Panc1 (cell line): ENCODE results near the gene DRC3. TPM values are rescaled to one million over a fixed set of nuclear protein-coding genes. Genes with fewer than 3 reads are reported as not detected.

Experiments used
- ATAC-seq: fragments of 200-7000 bp; cut with Tn5 transposase; 2 replicates; pipeline ENCODE4 v1.9.1; 2020; ENCODE audit warnings: mild to moderate bottlenecking, moderate library complexity
- BruUV-seq: library from RNA; stranded (reverse); fragments of 400-500 nt; replicated peaks from 2 replicates; lab custom pipeline; 2021; lab: Mats Ljungman, UMichigan
- CTCF ChIA-PET: fragments of 300-600 bp; sonication (Branson Sonifier 250); formaldehyde crosslinking; loops from one replicate; lab custom pipeline; 2022; ENCODE audit warnings: antibody characterized with exemption; lab: Charles Lee
- POLR2A ChIA-PET: fragments of 300-600 bp; sonication (Branson Sonifier 250); formaldehyde crosslinking; loops from one replicate; lab custom pipeline; 2022; ENCODE audit warnings: antibody characterized with exemption; lab: Charles Lee
- DNase-seq: peaks from one replicate; pipeline ENCODE4 v3.0.0-alpha.2; 2010; ENCODE audit warnings: low read depth, low spot score
- H3K27ac ChIP-seq: 2 replicates; pipeline ENCODE4 v1.5.1; 2011; ENCODE audit warnings: mild to moderate bottlenecking, low read length, inconsistent platforms
- H3K27me3 ChIP-seq: fragments of 200-500 bp; sonication (Bioruptor generic); 2 replicates; pipeline ENCODE4 v1.6.0; 2014; ENCODE audit warnings: low read length, inconsistent platforms; ENCODE audit not compliant: control insufficient read depth, insufficient read depth
- H3K36me3 ChIP-seq: fragments of 200-500 bp; sonication (Bioruptor generic); 2 replicates; pipeline ENCODE4 v1.5.1; 2014; ENCODE audit warnings: inconsistent platforms, mild to moderate bottlenecking, low read length, moderate library complexity; ENCODE audit not compliant: control insufficient read depth, insufficient read depth
- H3K4me1 ChIP-seq: 2 replicates; pipeline ENCODE4 v1.5.1; 2011; ENCODE audit warnings: inconsistent platforms, mild to moderate bottlenecking, low read length, moderate library complexity; ENCODE audit not compliant: control insufficient read depth, insufficient read depth
- H3K4me3 ChIP-seq, 2 experiments: 2 replicates each; pipeline ENCODE4 v1.5.1; 2011 to 2012; ENCODE audit warnings: low read depth in 2 of 2, low read length in 2 of 2, mild to moderate bottlenecking in 2 of 2, inconsistent platforms in 1 of 2, moderate library complexity in 1 of 2
- H3K9me3 ChIP-seq: fragments of 200-500 bp; sonication (Bioruptor generic); 2 replicates; pipeline ENCODE4 v1.5.1; 2014; ENCODE audit warnings: low read depth, mild to moderate bottlenecking, inconsistent platforms, low read length, moderate library complexity; ENCODE audit not compliant: control insufficient read depth, insufficient read depth
- CTCF ChIP-seq: fragments of 450-650 bp; IDR thresholded peaks from 2 replicates; pipeline ENCODE4 v1.5.1; 2017; ENCODE audit warnings: mild to moderate bottlenecking
- POLR2AphosphoS5 ChIP-seq: IDR thresholded peaks from 2 replicates; pipeline ENCODE4 v1.6.1; 2012; ENCODE audit warnings: mild to moderate bottlenecking, low read depth, low read length, moderate library complexity
- REST ChIP-seq, 2 experiments: IDR thresholded peaks; 2 replicates each; pipeline ENCODE4 v1.6.1; 2011 to 2012; ENCODE audit warnings: low read depth in 2 of 2, control low read depth in 1 of 2, low read length in 1 of 2, mild to moderate bottlenecking in 1 of 2, moderate library complexity in 1 of 2; ENCODE audit not compliant: insufficient read depth in 1 of 2
- SIN3A ChIP-seq: IDR thresholded peaks from 2 replicates; pipeline ENCODE4 v1.6.1; 2012; ENCODE audit warnings: low read depth, mild to moderate bottlenecking, low read length, moderate library complexity, borderline replicate concordance; ENCODE audit not compliant: insufficient read depth
- TCF7L2 ChIP-seq: IDR thresholded peaks from 2 replicates; pipeline ENCODE4 v1.6.1; 2011; ENCODE audit warnings: mild to moderate bottlenecking, low read depth, low read length, inconsistent platforms
- in situ Hi-C: cut with HindIII; loops from 2 replicates; pipeline ENCODE4 v1.10.0; 2016; ENCODE audit warnings: low sequenced_read_pairs, low pct_unique_long_range_greater_than_20kb
- intact Hi-C: fragments of 100-400 bp; cut with micrococcal nuclease; formaldehyde crosslinking; loops from one replicate; pipeline ENCODE4 v1.10.0; 2022; ENCODE audit not compliant: unreplicated experiment
- total RNA-seq: library from RNA; stranded (reverse); gene quantifications from one replicate; pipeline ENCODE4 v1.2.1, GENCODE V29; 2021; ENCODE audit not compliant: unreplicated experiment

Gene DRC3
- total RNA-seq, 1 experiment from 2014 or later: 3.6 TPM

- CTCF ChIA-PET: no interaction called here
- Histone ChIP-seq H3K27me3 (no peaks in the 10 kb centered on the region), H3K27ac (peak within 1 kb of the TSS; percentile 76), H3K4me3 (peak within 1 kb of the TSS; percentile 82 to 86), H3K4me1 (peaks cover 22% of the 10 kb centered on the region), H3K36me3 (no peaks in the 10 kb centered on the region; the same call in 1 of the 2 replicates), H3K9me3 (no peaks in the 10 kb centered on the region)
- ATAC-seq: peak; percentile 96
- in situ Hi-C loops: no loop called here
- no TSS peak for BruUV-seq
- intact Hi-C loops: loop anchor here (10.0 kb wide), 1 partner anchor 214 kb away; no protein-coding TSS in a partner anchor
- POLR2A ChIA-PET: no interaction called here
- peak; percentile 92 for DNase-seq
- TF ChIP-seq POLR2AphosphoS5: no peak
- no peak for TF ChIP-seq CTCF
- TF ChIP-seq TCF7L2: peak; percentile 60; the same call in 1 of the 2 replicates
- TF ChIP-seq SIN3A: peak; percentile 83; the same call in 1 of the 2 replicates
Observed at GRCh38 chr17:18038861-18039534, 66.3 kb downstream of the DRC3 start, which contains the start of the genes ATPAF2 and GID4. Gene ATPAF2, minus strand, starts transcription at chr17:18039168. Its CDS starts 155 bp downstream, at chr17:18039013. Gene GID4, plus strand, starts transcription at chr17:18039408. Its CDS starts 57 bp downstream, at chr17:18039465.

- ChIA-PET POLR2A (no interaction called here), CTCF (no interaction called here)
- intact Hi-C loops (loop anchor here (10.0 kb wide), 1 partner anchor 215 kb away; no protein-coding TSS in a partner anchor), in situ Hi-C loops (no loop called here)
- no peaks in the 10 kb centered on the region for H3K27me3 ChIP-seq
- H3K36me3 ChIP-seq: no peaks in the 10 kb centered on the region; the same call in 1 of the 2 replicates
- ATAC-seq: peak; percentile 64
- peak overlapping the region; percentile 82 to 86 for H3K4me3 ChIP-seq
- DNase-seq: no peak
- no TSS peak for BruUV-seq
- H3K4me1 ChIP-seq: peaks cover 22% of the 10 kb centered on the region
- TF ChIP-seq SIN3A: no peak
- no peak for TF ChIP-seq CTCF
- TF ChIP-seq POLR2AphosphoS5: no peak
- TF ChIP-seq REST (IDR thresholded peaks at IDR 0.05; ENCODE audit: insufficient read depth in 1 of 2, low read depth in 2 of 2, low read length in 1 of 2): no peak
- TF ChIP-seq TCF7L2: no peak
- peak overlapping the region; percentile 76 for H3K27ac ChIP-seq
- H3K9me3 ChIP-seq: no peaks in the 10 kb centered on the region
Observed at GRCh38 chr17:18039535-18040260, 67.0 kb downstream of the DRC3 start.
